SK-N-SH (cell line): ENCODE measurements around the gene DNAH3. TPM values are rescaled to one million over a fixed set of nuclear protein-coding genes. Genes with fewer than 3 reads are reported as not detected.

Source experiments
- CTCF ChIA-PET: fragments of 300-600, 350-600 bp; formaldehyde crosslinking; extraction: SDS; loops from one replicate; lab custom pipeline; 2021; lab: Yijun Ruan, JAX
- POLR2A ChIA-PET: fragments of 350-600 bp; sonication (Branson Sonifier 250); formaldehyde crosslinking; extraction: SDS; loops from one replicate; lab custom pipeline; 2020; ENCODE audit warnings: antibody characterized with exemption, inconsistent platforms; lab: Yijun Ruan, JAX
- DNase-seq: peaks from one replicate; pipeline ENCODE4 v3.0.0; 2012
- H2AFZ ChIP-seq: fragments of 200-600 bp; sonication (generic); 2 replicates; pipeline ENCODE4 v1.8.1; 2016; ENCODE audit warnings: antibody characterized with exemption, mild to moderate bottlenecking, low read depth
- H3F3A ChIP-seq: fragments of 200-600 bp; sonication (generic); replicated peaks from 2 replicates; pipeline ENCODE3; 2016; ENCODE audit warnings: antibody characterized with exemption, mild to moderate bottlenecking; ENCODE audit not compliant: insufficient read depth
- H3K27ac ChIP-seq, 2 experiments: fragments of 200-500 bp in 1 of 2; fragments of 200-600 bp in 1 of 2; sonication (Bioruptor generic) in 1 of 2; sonication (generic), shearing (Covaris generic) in 1 of 2; 2 replicates each; pipeline versions ENCODE4 v1.5.1 to v1.6.1; 2014 to 2016; ENCODE audit warnings: low read depth in 2 of 2, inconsistent platforms in 1 of 2, low read length in 1 of 2, mild to moderate bottlenecking in 1 of 2, mixed read lengths in 1 of 2
- H3K27me3 ChIP-seq: fragments of 200-600 bp; sonication (generic), shearing (Covaris generic); 2 replicates; pipeline ENCODE4 v1.6.1; 2016; ENCODE audit warnings: mixed run types; ENCODE audit not compliant: insufficient read depth
- H3K36me3 ChIP-seq, 2 experiments: fragments of 200-500 bp in 1 of 2; fragments of 200-600 bp in 1 of 2; sonication (Bioruptor generic) in 1 of 2; sonication (generic) in 1 of 2; replicated peaks in 1 of 2; 2 replicates each; pipeline versions ENCODE3 to v1.5.1; 2014 to 2016; ENCODE audit warnings: low read length in 1 of 2, mild to moderate bottlenecking in 1 of 2; ENCODE audit not compliant: insufficient read depth in 2 of 2, control insufficient read depth in 1 of 2
- H3K4me1 ChIP-seq, 2 experiments: fragments of 200-500 bp in 1 of 2; fragments of 200-600 bp in 1 of 2; sonication (Bioruptor generic) in 1 of 2; sonication (generic), shearing (Covaris generic) in 1 of 2; 2 replicates each; pipeline versions ENCODE4 v1.5.1 to v1.6.1; 2014 to 2016; ENCODE audit warnings: low read depth in 1 of 2, low read length in 1 of 2, mixed run types in 1 of 2; ENCODE audit not compliant: insufficient read depth in 2 of 2, control insufficient read depth in 1 of 2
- H3K4me2 ChIP-seq: fragments of 200-600 bp; sonication (generic), shearing (Covaris generic); 2 replicates; pipeline ENCODE4 v1.6.1; 2017; ENCODE audit warnings: mixed run types
- H3K4me3 ChIP-seq, 2 experiments: fragments of 200-500 bp in 1 of 2; fragments of 200-600 bp in 1 of 2; sonication (Bioruptor generic) in 1 of 2; sonication (generic), shearing (Covaris generic) in 1 of 2; 2 replicates each; pipeline versions ENCODE4 v1.5.1 to v1.8.1; 2014 to 2016; ENCODE audit warnings: low read depth in 2 of 2, inconsistent platforms in 1 of 2, low read length in 1 of 2, mild to moderate bottlenecking in 1 of 2, mixed read lengths in 1 of 2, moderate library complexity in 1 of 2
- H3K79me2 ChIP-seq: fragments of 200-600 bp; sonication (generic); 2 replicates; pipeline ENCODE4 v1.8.1; 2017; ENCODE audit warnings: mild to moderate bottlenecking; ENCODE audit not compliant: insufficient read depth
- H3K9ac ChIP-seq: fragments of 200-600 bp; sonication (generic); 2 replicates; pipeline ENCODE4 v1.6.1; 2017; ENCODE audit warnings: mixed run types
- H3K9me2 ChIP-seq: fragments of 200-600 bp; sonication (generic); 2 replicates; pipeline ENCODE4 v1.6.1; 2017; ENCODE audit warnings: mixed run types
- H3K9me3 ChIP-seq: fragments of 200-600 bp; sonication (generic); 2 replicates; pipeline ENCODE4 v1.6.1; 2017; ENCODE audit warnings: mixed run types, mild to moderate bottlenecking, moderate library complexity
- H4K20me1 ChIP-seq: fragments of 200-600 bp; sonication (generic); 2 replicates; pipeline ENCODE4 v1.6.1; 2017; ENCODE audit warnings: mild to moderate bottlenecking, mixed run types; ENCODE audit not compliant: insufficient read depth
- EP300 ChIP-seq, 2 experiments: IDR thresholded peaks; 2 replicates each; pipeline versions ENCODE4 v1.4.0 to v1.6.1; 2012; ENCODE audit warnings: borderline replicate concordance in 1 of 2, low read depth in 1 of 2, low read length in 1 of 2
- EZH2phosphoT487 ChIP-seq: fragments of 200-600 bp; sonication (generic); IDR thresholded peaks from 2 replicates; pipeline ENCODE4 v1.6.1; 2017; ENCODE audit warnings: low read depth, mixed run types, mild to moderate bottlenecking, antibody characterized with exemption, moderate library complexity, borderline replicate concordance
- FOSL2 ChIP-seq: IDR thresholded peaks from 2 replicates; pipeline ENCODE4 v1.4.0; 2012; ENCODE audit warnings: low read depth, mild to moderate bottlenecking, moderate library complexity, borderline replicate concordance
- GABPA ChIP-seq: IDR thresholded peaks from 2 replicates; pipeline ENCODE4 v1.4.0; 2012; ENCODE audit warnings: low read depth, mild to moderate bottlenecking
- GATA2 ChIP-seq: sonication (generic); formaldehyde crosslinking; IDR thresholded peaks from 2 replicates; pipeline ENCODE4 v1.5.0; 2020; ENCODE audit warnings: mild to moderate bottlenecking, missing genetic modification reagents
- JUND ChIP-seq: IDR thresholded peaks from 2 replicates; pipeline ENCODE4 v1.4.0; 2012
- RCOR1 ChIP-seq: fragments of 150-350 bp; IDR thresholded peaks from 2 replicates; pipeline ENCODE4 v1.6.1; 2017; ENCODE audit warnings: antibody characterized with exemption, low read length
- RFX5 ChIP-seq: IDR thresholded peaks from 2 replicates; pipeline ENCODE4 v1.6.1; 2012; ENCODE audit warnings: mild to moderate bottlenecking, improper control_type of control experiment, low read length
- SIN3A ChIP-seq: IDR thresholded peaks from 2 replicates; pipeline ENCODE4 v1.6.1; 2012; ENCODE audit warnings: low read depth, mild to moderate bottlenecking, low read length, moderate library complexity, borderline replicate concordance
- TEAD4 ChIP-seq: IDR thresholded peaks from 2 replicates; pipeline ENCODE4 v1.4.0; 2012; ENCODE audit warnings: mild to moderate bottlenecking, borderline replicate concordance; ENCODE audit not compliant: insufficient read depth
- USF1 ChIP-seq: IDR thresholded peaks from 2 replicates; pipeline ENCODE4 v1.4.0; 2012; ENCODE audit warnings: low read depth, borderline replicate concordance
- YY1 ChIP-seq: IDR thresholded peaks from 2 replicates; pipeline ENCODE4 v1.4.0; 2012; ENCODE audit warnings: low read depth, mild to moderate bottlenecking
- WGBS: methylation state at CpG from one replicate; pipeline ENCODE4 v1.1.6; 2017; ENCODE audit warnings: low lambda C conversion rate; 5-methylcytosine and 5-hydroxymethylcytosine counted together
- polyA plus RNA-seq, 3 experiments: library from polyadenylated mRNA; depleted of rRNA; stranded (reverse); fragments of >200 nt; gene quantifications; 2 replicates each; pipeline ENCODE4 v1.2.3, GENCODE V29; 2012
- TF ChIP-seq, protein P1 (sequence below): IDR thresholded peaks from 2 replicates; pipeline ENCODE4 v1.6.1; 2012; ENCODE audit warnings: mild to moderate bottlenecking, low read depth, low read length, moderate library complexity

The DNAH3 gene
- polyA plus RNA-seq, 1 of the 3 experiments (the other 2 are of a cell fraction): not detected

DNA sequence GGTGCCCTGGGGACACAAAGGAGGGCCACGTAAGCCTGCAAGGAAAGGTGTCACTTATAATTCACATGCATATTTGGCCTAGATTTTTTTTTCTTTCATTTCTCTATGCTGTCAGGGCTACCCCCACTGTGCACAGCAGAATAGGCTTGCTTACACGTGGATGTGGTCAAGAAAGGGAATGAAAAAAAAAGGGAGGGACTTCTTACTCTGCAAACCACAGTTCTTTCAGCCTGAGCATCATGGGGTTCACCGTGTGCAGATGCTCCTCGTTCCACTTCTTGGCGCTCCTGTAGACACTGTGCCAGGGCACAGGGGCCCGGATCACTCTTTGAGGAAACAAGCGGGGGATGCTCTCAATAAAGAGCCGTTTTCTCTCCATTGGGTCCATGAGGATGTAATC is 16.6 kb downstream of the DNAH3 start:
- Histone ChIP-seq H3K4me1 (no peaks in the 10 kb centered on the region), H3K9me2 (no peaks in the 10 kb centered on the region), H3K4me2 (no peak overlapping the region), H3F3A (no peaks in the 10 kb centered on the region), H3K9me3 (no peaks in the 10 kb centered on the region), H3K79me2 (no peaks in the 10 kb centered on the region), H3K27ac (no peak overlapping the region), H3K27me3 (peaks cover 7% of the 10 kb centered on the region; the same call in 1 of the 2 replicates), H4K20me1 (no peaks in the 10 kb centered on the region), H2AFZ (no peak overlapping the region), H3K36me3 (no peaks in the 10 kb centered on the region), H3K9ac (no peak overlapping the region), H3K4me3 (no peak overlapping the region)
- 37% methylated on average over 8 of the region's 8 CpGs for WGBS
- CTCF ChIA-PET: no interaction called here
- POLR2A ChIA-PET: no interaction called here
- TF ChIP-seq USF1 (no peak), EP300 (IDR thresholded peaks at IDR 0.05; ENCODE audit: borderline replicate concordance in 1 of 2, low read depth in 1 of 2, low read length in 1 of 2) (no peak), JUND (no peak), EZH2phosphoT487 (no peak), TEAD4 (no peak)
- no peak for DNase-seq

- Histone ChIP-seq H3K4me2 (no peak overlapping the region), H3K36me3 (no peaks in the 10 kb centered on the region), H3F3A (no peaks in the 10 kb centered on the region), H3K4me1 (no peaks in the 10 kb centered on the region), H4K20me1 (no peaks in the 10 kb centered on the region), H3K9me3 (no peaks in the 10 kb centered on the region), H2AFZ (no peak overlapping the region), H3K9ac (no peak overlapping the region), H3K4me3 (no peak overlapping the region), H3K79me2 (no peaks in the 10 kb centered on the region), H3K27me3 (peaks cover 7% of the 10 kb centered on the region; the same call in 1 of the 2 replicates), H3K27ac (no peak overlapping the region), H3K9me2 (no peaks in the 10 kb centered on the region)
- no peak for DNase-seq
- TF ChIP-seq SIN3A (no peak), YY1 (no peak), USF1 (no peak), EZH2phosphoT487 (no peak), GABPA (no peak), GATA2 (CRISPR knock-in tag) (no peak), TEAD4 (no peak), RCOR1 (no peak), RFX5 (no peak), FOSL2 (no peak)
- TF ChIP-seq, protein P1, sequence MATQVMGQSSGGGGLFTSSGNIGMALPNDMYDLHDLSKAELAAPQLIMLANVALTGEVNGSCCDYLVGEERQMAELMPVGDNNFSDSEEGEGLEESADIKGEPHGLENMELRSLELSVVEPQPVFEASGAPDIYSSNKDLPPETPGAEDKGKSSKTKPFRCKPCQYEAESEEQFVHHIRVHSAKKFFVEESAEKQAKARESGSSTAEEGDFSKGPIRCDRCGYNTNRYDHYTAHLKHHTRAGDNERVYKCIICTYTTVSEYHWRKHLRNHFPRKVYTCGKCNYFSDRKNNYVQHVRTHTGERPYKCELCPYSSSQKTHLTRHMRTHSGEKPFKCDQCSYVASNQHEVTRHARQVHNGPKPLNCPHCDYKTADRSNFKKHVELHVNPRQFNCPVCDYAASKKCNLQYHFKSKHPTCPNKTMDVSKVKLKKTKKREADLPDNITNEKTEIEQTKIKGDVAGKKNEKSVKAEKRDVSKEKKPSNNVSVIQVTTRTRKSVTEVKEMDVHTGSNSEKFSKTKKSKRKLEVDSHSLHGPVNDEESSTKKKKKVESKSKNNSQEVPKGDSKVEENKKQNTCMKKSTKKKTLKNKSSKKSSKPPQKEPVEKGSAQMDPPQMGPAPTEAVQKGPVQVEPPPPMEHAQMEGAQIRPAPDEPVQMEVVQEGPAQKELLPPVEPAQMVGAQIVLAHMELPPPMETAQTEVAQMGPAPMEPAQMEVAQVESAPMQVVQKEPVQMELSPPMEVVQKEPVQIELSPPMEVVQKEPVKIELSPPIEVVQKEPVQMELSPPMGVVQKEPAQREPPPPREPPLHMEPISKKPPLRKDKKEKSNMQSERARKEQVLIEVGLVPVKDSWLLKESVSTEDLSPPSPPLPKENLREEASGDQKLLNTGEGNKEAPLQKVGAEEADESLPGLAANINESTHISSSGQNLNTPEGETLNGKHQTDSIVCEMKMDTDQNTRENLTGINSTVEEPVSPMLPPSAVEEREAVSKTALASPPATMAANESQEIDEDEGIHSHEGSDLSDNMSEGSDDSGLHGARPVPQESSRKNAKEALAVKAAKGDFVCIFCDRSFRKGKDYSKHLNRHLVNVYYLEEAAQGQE: no peak
- ChIA-PET CTCF (interaction anchor here (0.7 kb wide), 1 partner anchor 1552 kb away, joined by 4 read pairs; no protein-coding TSS in a partner anchor), POLR2A (no interaction called here)
- 46% methylated on average over 3 of the region's 3 CpGs for WGBS
These were observed 19.8 kb downstream of the DNAH3 start for GRCh38 chr16:21130811-21131210.
